Middle frontal gyrus (tissue), 1 donor: ENCODE measurements around the gene AVPR2.

ENCODE experiments used
- DNase-seq: peaks from one replicate; pipeline ENCODE4 v3.0.0-alpha.2; 2015; ENCODE audit warnings: low spot score; ENCODE audit errors: extremely low spot score

Gene AVPR2

DNA sequence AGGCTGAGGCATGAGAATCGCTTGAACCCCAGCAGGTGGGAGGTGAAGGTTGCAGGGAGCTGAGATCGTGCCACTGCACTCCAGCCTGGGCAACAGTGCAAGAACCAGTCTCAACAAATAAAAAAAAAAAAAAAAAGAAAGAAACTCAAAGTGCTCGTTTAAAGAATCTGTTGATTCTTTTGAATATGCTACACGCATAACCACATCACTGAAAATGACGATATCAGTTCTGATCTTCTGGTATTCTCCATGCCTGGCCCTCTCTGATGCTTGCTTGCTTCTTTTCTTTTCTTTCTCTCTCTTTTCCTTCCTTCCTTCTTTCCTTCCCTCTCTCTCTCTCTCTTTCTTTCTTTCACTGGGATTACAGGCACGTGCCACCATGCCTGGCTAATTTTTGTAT lies 7.3 kb downstream of the AVPR2 start:
- DNase-seq = no peak

DNA sequence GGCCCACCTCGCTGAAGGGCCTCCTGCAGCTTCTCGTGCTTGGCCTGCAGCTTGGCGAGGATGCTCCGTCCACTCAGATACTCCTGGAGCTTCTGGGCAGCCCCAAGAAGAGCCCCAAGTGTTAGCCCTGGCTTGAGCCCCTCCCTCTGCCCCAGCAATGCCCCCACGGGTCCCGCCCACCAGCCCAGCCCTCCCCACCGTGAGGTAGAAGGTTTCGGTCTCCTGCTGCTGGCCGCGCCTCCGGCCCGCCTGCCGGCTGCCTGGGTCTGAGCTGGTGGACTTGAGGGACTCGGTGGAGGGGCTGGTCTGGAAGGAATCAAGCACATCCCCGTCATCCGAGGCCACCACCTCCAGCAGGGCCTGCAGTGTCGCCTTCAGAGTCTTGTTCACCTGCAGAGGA lies 8.7 kb downstream of the AVPR2 start:
- no peak for DNase-seq

DNA sequence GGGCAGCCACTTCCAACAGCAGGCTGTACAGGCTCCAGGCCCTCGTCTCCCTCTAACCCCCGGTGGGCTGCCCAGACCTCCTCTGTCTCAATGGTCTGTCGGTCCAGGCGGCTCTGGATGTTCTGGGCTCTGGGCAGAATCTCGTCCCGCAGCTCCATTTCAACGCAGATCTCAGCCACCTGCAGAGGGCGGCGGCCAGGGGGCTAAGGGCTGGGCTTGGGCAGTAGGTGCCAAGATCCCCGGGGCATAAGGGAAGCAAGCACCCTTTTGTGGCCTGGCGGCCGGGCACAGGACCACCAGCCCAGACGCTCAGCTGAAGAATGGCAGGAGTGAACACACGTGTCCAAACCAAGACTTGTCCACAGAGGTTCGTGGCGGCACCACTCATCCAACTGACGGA lies 9.2 kb downstream of the AVPR2 start:
- no peak for DNase-seq

DNA sequence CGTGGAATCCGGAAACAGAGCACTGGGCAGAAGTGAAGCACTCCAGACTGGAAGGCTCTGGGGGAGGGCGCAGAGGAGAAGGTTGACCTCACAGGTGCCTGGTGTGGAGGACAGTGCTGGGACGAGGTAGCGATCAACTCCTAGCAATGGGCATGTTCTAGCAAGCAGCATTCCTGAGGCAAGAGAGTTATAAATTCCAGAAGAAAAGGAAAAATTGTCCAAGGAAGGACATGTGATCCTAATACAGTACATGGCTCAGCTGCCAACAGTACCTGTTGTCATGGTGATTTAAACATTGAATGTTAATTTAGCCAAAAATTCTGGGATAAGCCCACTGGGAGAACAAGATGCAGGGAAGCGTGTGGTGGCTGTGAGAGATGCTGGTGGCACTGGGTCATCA lies 13.4 kb downstream of the AVPR2 start:
- DNase-seq = no peak

DNA sequence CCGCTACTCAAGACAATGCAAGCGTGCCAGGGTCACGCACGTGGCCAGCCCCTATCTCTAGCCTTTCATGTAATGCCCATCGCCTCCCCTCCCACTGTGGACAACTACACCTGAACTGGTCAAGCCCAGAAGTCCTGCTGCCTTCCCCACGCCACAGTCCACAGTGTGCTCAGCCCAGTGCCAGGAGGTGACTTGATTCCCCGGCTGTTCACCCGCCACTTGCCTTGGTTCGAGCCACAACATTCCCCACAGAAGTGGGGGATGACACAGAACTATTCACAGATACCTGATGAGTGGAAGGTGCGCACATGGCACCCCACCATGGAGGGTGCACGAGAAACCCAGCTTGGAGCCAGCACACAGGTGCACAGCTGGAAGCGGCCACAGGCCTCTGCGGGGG lies 14.8 kb downstream of the AVPR2 start:
- DNase-seq = no peak

DNA sequence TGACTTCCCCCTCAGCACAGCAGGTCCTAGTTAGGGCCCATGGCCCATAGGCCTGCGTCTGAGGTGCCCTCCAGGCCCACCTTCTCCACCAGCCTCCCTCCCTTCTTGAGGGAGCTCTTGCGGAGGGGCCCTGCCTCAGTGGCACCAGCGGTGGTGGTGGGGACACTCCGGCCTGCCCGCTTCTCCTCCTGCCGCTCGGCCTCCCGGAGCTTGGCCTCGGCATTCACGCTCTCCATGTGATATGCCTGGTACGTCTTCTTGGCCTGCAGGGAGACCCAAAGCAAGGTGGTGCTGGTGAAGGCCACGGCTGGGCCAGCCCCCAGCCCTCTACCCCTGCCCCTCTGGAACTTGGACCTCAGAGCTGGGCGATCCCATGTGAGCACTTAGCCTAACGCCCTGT lies 16.1 kb downstream of the AVPR2 start:
- DNase-seq = no peak

DNA sequence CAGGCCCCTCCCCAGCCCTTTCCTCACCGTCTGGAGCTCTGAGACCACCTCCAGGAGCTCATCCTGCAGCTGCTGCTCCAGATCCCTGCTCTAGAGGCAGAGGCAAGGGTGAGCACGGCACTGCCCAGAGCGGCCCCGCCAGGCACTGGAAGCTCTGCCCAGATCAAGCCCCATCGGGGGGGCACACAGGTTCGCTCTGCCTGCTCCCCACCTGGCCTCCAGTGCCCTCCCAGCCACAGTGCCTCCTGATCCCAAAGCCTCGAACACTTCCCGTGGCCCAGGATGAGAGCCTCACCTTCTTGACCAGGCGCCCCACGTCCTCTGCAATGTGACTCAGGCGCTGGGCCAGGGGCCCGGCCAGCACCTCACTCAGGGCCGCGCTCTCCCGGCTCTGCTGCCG lies 16.6 kb downstream of the AVPR2 start:
- no peak for DNase-seq

DNA sequence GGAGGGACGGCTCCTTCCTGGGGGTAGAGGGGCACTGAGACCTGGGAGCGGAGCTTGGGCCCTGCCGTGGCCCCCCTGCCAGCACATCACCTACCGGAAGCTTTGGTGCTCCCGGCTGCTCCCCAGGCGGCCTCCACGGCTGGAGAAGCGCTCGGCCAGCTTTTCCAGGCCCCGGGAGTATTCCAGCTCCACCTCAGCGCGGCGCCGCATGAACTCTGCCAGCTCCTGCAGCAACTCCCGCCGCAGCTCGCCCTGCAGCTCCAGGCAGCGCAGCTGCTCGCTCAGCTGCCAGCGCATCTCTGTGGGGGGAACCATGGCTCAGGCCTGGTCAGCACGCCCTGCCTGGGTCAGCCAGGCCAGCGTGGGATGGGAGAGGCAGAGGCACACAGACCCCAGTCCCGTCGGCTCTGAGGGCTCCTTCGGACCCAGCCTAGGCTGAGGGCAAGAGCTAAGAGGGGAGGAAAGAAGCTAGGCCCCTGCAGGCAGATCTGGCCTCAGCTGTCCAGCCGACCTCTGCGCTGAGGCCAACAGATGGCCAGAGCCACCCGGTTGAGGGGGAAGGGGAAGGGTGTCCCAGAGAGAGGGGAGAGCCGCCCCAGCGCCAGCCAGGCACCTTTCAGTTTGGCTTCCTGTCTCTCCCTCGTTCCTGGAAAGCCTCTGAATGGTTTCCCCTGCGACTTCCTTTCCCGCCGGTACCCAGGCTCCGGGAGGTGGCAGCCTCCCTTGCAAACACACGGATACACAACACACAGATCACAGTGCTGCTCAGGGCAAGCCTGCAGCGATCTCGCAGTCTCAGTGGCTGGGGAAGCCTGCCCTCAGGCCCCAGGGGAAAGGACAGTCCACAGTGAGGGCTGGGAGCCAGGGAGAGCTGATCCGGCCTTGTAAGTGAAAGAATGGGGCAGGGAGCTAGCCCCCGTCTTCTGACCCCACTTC lies 17.3 kb downstream of the AVPR2 start:
- no peak for DNase-seq

DNA sequence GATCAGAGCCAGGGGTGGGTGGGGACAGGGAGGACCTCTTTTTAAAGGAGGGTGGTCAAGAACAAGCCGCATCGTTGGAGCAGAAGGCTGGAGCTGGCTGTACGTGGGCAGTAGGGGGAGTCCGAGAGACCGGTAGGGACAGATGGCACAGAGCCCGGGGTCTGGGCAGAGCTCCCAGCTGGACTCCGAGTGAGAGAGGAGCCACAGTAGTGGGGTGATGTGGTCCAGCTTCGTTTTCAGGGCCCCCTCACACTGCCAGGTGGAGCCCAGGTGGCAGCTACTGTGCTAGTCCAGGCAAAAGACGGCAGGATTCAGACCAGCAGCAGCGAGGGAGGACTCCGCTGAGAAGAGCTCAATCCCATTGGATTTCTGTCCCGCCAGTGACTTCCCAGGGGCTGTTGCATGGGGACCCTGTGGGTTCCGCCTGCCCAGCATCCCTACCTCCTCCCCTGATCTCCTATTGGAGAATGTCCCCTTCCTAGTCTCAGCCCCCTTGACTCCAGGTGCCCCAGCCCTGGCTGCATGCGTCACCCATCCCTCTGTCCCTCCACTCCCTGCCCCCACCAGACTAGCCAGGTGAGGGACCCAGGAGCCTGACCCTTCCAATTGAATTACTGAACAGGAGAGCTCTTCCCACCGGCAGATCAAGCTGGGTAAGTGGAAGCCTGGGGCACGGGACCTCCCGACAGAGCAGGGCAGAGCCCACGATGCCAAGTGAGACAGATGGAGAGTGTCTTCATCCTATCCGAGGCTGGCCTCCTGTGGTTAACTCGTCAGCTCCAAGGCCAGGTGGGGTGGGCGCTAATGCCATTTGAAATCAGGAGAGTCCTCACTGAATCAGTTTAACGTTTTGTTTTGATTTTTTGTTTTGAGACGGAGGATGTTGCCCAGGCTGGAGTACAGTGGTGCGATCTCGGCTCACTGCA lies 18.7 kb downstream of the AVPR2 start:
- no peak for DNase-seq

DNA sequence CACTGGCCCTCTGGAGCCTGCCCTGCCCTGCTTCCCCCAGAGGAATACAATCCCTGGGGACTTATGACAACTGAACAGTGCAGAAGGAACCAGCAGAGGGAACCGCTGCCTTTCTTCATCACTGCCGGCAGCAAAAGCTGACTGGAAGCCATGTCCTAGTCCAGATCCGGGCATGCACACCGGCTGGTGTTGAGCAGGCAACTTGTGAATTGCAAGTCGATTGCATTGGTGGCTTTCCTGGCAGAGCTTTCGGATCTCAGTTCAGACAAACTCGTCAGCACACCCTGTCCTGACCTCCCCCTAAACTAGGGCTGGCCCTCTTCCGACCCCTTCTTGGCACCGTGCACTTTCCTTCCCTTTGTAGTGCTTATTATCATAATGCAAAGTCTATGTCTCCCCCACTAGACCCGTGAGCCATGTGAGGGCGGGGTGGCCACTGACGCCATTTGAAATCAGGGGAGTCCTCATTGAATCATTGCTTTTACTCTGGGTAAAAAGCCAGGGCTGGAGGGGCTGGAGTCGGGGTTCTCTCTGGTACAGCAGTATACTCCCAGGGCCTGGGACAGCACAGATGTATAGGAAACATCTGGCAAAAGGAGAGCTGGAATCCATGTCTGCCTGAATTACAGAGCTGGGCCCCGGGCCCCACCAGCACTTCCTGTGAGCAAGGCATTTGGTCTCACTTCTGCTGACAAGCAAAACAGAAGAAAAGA lies 19.8 kb downstream of the AVPR2 start:
- DNase-seq = no peak

DNA sequence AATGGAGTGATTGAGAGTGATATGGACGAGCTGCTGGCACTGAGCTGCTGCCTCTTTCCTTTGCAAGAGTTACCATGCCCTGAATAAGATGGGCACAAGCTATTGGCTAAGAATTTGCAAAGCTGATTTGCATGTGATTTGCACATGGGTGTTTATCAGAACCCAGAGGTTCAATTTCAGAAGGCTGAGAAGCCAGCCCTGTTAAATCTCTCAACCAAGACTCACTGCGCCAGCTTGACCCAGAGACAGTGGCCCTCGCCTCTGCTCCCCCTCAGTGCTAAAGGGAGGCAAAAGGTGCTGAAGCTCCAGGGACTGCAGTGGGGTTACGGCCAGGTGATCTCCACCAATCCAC lies 20.9 kb downstream of the AVPR2 start:
- no peak for DNase-seq

DNA sequence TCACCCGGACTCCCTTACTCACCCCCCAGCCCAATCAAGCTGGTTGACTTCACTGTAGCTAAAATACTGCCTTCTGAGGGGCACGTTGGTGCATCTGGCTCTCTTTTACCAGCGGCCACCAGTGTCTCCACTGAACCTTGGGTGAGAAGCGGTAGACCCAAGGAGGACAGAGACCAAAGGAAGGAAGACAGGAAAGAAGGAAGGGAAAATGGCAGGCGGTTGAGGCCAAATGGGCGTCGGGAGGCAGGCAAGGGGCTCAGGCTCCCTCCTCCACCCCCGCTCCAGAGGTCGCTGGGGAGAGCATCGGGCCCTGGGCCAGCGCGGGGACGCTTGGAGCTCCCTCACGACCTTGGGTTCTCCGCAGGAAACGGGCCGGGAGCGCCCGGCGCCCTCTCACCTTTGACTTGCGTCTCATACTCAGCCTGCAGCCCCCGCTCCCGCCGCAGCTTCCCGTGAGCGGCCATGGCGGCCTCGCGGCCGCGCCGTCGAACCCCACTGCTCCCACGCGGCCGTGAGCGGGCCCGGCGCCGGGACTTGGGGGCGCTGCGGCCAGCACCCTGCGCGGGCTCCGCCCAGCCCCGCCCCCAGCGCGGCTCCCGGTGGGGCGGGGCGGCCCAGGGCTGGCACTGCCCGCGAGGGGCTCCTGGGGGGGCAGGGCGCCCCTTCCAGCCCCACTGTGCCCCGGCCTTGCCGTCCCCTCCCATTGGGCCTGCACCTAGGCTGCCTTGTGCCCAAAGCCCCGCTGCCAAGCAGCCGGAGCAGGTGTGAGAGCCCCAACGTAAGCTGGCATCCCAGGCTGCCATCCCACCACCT lies 21.5 kb downstream of the AVPR2 start, which contains the start of gene ARHGAP4:
Gene ARHGAP4, minus strand, starts transcription at position 526 of the 813 bp plus-strand sequence. Its CDS starts 62 bp downstream, at position 464.
- no peak for DNase-seq

DNA sequence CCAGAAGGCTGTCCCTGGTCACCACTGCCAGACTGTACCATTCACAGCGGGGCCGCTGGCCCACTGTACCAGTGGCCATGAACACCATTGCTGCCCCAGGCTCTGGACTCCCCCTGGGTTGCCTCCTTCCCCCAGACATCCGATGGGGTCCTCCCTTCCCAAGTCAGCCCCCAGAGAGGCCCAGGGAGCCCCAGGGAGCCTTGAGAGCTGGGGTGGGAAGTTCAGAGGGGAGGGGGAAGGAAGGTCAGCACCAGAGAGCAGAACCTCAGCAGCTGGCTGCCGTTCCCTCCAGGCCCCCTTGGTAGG lies 22.0 kb downstream of the AVPR2 start:
- DNase-seq = no peak

DNA sequence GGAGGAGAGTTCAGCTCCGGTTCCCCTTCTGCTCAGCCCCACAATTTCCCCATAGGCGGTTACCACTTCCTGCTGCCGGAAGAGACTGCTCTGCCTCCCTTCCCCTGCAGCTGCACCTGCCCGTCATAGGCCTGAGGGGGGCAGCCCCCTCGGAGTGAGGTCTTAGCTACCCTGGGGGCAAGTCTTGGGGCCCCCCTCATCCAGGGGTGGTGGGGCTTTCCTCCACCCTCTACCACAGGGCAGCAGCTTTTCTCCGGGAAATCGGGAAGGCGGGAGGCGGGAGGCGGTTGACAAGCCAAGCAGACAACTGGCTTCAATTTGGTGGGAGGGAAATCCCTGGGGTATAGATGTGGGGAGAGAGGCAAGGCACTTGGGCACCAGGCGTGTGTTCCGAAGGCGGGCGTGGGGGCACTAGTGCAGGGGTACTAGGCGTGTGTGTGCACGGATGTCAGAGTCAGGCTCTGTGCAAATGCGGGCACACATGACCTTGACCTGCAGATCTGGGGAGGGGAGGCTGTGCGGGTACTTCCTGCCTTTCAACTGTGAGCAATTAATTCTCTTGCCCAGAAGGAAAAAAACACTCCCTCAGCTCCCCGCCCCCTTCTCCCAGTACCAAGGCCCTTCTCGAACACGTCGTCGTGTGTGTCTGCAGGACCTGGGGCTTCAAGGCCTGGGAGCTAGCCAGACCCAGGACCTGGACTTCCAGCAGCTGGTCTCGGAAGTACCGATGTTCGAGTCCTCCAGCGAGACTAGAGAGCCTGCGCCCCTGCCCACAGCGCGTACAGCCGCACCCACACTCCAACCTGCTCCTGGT lies 22.6 kb downstream of the AVPR2 start:
- no peak for DNase-seq

DNA sequence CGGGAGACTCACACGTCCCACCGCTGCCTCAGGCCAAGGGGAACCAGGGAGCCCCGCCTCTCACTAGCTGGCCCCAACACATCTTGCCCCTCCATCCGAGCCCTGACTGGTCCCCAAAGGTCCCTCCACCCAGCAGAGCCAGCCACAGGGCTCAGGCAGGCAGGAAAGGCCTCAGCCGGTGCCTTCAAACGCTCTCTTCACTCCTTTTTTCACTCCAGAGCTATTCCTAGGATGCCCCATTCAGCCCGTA lies 23.1 kb downstream of the AVPR2 start:
- DNase-seq = no peak

DNA sequence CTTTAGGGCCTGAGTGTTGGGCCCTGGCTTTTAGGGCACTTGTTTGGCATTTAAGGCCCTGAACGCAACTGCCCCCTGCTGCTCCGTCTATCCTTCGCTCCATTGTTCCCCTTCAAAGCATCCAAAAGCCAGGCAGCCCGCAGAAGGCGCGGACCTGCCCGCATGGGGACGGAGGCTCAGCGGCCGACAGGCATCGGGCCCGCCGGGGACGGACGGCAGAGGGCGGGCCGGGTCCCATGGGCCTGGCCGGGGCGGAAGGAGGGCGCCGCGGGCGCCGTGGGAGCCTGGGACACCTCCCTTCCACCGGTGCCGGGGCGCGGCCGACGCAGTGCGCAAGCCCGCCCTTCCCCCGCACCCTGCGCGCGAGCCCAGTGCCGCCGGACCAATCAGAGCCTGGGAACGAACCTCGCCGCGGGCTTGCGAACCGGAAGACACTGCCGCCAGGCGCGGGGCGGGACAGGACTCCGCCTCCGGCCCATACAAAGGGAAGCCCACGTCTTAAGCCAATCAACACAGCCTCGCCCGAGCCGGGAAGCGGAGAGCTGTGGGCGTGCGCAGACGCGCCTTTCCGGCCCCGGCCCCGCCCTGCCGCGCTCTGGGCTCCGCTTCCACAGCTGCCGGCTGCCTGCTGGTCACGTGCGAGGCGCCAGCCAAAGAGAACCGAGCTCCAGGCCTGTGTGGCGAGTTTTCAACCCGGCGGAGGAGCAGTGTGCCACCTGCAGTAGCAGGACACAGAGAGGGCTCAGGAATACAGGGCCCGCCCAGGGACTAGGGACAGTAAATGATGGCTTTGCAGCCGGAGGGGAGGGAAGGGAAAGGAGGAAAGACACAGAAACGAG lies 23.7 kb downstream of the AVPR2 start:
- DNase-seq = peak; percentile 92

DNA sequence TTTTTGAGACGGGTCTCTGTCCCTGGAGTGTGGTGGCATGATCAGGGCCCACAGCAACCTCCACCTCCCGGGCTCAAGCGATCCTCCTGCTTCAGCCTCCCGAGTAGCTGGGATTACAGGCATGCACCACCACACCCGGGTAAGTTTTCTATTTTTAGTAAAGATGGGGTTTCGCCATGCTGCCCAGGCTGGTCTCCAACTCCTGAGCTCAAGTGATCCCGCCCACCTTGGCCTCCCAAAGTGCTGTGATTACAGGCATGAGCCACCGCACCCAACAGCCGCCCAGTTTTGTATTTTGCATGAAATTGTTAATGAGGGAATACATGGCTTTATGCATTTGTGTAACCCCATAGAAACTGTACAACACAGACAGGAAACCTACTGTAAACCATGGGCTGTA lies 24.4 kb downstream of the AVPR2 start:
- DNase-seq = no peak

DNA sequence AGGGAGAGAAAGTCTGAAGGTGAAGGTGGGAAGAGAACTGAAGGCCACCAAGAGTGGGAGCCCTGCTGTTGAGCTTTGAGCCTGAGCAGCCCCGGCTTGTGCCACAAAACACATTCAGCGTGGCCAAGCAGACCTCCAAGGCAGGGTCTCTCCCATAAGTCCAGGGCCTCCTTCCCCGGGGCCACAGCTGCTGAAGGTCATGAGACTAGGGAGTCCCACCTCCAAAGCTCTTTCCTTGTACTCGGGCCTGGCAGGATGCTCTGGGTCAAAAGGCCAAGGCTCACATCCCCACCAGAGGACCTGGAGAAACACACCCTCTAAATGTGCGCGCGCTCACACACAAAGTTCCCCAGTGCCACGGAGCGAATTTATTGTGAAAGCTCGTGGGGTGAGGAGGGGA lies 25.1 kb downstream of the AVPR2 start:
- no peak for DNase-seq
